GM19455 (cell line): Measurements from ENCODE around the gene SMIM13.

Experiments used
- ATAC-seq: cut with Tn5 transposase; IDR thresholded peaks from one replicate; pipeline ENCODE4 v1.9.1; 2021; ENCODE audit not compliant: unreplicated experiment

The SMIM13 gene

DNA sequence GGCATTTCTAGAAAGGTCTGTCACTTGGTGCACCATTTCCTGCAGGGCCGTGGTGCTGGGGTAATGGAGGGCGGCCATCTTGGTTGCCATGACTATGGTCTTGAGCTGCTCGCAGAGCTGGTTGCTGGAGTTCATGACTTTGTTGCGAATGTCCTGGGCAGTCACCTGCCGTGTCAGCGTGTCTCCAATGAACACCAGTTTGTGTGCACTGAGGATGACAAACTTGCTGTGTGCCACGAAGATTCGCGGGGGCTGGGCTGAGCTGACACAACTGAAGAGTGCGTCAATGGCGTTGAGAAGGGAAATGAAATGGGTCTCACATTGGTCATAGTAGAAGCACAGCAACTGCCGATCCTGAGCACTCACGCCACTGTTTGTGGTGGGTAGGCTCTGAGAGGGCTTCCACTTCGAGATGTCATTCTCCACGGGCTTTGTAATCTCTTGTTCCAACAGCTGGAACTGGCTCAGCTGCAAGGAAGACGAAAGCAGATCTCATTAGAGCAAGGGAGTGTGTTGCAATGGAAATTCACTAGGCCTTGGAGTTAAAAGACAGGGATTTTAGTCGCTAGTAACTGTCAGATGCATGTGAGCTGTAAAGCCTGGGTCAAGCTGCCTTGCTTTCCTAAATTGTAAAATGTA is 91.7 kb downstream of the SMIM13 start:
- no peak for ATAC-seq

DNA sequence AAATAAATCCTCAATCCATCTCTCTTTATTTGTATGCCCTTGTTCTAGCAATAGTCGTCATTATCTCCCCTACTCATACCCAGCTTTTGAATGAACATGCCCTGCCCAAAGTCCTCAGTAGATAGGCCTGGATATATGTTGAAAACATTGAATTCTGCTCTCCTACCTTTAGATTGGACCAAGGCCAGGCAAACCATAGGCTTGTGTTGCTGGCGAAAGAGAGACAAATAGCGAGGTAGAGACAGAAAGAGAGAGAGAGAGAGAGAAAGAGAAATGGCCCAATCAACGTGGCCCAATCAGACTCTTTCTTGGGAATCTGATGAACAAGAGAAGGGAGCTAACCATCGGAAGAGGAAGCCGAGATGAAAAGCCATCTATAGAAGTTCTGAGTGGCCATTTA is 93.7 kb downstream of the SMIM13 start:
- ATAC-seq: no peak
